HG02571 (cell line): Measurements from ENCODE around the gene TSPAN18.

Experiments
- ATAC-seq: cut with Tn5 transposase; IDR thresholded peaks from one replicate; pipeline ENCODE4 v1.9.1; 2021; ENCODE audit warnings: mild to moderate bottlenecking, moderate library complexity; ENCODE audit not compliant: unreplicated experiment

Gene TSPAN18

DNA sequence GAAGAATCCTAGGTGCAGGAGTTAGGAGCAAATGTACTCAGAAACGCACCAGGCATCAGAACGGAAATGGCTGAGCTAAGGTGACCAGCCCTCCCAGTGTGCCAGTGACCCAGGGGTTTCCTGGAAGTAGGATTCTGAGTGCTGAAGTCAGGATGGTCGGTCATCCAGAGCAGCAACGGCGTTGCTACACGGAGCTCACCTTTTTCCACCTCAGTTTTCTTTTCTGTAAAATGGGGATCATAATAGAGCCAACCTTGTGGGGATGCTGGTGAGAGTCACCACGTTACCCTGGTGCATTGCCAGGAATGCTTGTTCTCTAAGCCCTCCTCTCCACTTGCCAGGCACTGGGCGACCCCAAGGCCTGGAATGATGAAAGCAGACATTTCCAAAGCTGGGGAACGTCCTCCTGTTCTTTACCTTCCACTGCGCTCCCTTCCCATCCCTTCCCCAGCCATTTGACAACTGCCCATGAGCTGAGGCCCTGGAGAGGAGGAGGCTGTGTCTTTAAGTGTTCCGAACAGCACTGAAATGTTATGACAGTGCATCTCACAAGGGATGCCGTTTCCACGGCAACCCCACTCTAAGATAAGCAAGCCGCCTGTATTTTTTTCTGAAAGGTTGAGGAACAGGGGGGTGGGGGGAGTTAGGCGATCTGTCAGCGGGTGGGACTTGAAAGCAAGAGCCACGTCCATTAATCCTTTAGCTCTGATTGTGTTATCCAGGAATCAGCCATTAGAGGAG lies 66.8 kb downstream of the TSPAN18 start:
- no peak for ATAC-seq

DNA sequence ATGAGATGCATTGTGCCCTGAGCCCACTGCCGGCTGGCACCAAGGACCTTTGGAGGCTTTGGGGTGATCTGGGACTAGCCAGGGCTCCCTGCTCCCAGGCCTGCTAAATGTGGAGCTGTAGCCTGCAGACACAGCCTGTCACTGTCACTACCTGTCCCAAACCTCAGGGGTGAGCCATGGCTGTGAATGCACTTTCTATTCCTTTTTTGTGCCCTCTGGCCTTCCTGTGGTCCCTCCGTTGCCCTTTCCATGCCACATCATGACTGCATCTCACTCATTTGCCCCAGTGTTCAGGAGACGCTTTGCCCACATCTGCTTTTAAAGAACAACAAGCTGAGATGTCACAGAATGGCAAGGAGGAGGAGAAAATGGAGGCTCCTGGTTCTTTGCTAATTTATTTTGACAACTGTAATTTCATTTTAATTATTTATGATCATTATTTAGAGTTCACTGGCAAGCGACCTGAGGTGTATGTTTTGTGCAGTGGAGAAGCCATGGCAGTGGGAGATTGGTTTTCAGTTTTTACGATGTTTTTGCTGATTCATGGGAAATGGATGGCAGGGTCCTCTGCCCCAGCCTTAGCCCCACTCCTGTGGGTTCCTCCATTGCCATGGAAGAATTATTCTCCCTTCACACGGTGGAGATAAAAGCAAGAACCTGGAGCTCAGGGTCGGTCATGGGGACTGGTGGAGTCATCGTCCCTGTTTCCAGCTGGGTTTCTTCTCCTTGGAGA lies 69.2 kb downstream of the TSPAN18 start:
- no peak for ATAC-seq

DNA sequence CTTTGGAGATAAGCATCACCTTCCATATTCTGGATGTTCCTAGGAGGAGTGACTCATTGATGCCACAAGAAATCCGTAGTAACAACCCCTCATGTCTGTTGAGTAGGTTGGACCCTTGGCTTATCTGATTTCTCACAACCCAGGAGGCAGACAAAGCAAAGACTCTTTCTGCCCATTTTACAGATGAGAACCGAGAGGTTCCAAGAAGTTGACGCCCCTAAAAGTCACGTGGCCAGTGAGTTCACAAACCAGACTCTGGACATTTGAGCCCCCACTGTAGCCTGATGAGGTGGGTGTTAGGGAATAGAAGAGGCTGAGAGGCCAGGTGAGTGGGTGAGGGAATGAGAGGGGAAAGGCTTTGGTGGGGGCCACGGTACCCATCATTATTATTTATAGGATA lies 70.3 kb downstream of the TSPAN18 start:
- ATAC-seq = no peak

DNA sequence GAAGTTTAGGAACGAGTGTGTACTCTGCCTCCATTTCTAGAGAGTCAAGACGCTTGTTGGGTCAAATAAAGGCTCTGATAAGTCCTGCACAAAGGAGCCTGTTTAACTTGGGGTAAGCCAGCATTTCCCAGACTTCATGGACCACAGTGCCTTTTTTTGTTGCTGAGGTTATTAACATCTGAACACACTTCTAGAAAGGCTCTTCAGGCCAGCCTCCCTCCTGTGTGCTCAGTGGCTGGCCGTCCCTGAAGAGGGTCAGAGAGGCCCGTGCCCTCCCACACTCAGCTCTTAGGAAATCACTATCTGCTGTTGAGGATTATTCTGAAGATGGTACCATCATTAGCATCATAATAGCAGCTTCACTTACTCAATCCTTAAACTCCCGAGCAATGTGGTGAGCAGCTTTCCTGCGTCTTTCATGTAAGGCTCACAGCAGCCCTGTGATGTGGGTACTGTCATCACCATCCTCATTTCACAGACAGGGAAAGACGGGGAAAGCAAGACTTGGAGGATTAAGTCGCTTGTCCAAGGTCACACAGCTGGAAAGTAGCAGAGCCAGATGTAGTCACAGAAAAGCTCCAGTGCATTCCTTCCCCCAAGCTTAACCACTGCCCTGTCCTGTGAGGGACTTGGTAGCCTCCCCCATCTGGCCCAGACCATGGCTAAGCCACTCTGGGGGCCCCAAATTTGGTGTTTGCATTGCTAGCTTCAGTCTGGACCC lies 71.3 kb downstream of the TSPAN18 start:
- no peak for ATAC-seq

DNA sequence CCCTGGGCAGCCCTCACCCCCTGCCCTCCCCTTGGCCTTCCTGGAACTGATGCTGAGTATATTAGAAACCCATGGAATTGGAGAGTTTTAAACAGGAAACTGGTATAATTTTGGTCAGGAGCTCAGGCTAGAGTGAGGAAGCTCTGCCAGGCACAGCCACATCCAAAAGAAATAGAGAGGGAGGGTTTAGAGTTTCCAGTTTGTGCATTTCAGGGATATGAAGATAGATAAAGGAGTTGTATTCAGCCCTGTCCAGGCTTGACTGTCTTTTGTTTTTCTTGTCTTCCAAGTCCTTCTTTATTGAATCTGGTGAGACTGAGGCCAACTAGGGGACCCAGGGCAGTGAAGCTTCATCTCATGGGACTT lies 71.8 kb downstream of the TSPAN18 start:
- ATAC-seq = no peak

DNA sequence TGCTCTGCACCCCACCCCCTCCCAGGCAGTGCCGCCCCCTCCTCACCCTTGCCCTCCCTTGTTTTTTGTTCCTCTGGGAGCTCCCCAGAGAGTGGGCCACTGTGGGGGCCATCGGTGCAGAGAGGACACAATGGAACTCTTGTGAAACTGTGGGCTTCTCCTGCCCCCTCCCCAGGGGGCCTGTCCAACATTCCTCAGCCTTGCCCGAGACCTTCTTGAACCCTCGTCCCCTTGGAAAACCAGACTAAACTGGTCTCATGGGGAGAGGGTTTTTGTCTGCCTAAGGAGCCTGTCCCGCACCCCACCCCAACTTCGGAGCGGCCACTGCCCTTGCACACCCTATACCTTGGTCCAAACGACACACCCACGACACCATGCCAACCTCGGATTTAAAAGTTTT lies 72.2 kb downstream of the TSPAN18 start:
- no peak for ATAC-seq

DNA sequence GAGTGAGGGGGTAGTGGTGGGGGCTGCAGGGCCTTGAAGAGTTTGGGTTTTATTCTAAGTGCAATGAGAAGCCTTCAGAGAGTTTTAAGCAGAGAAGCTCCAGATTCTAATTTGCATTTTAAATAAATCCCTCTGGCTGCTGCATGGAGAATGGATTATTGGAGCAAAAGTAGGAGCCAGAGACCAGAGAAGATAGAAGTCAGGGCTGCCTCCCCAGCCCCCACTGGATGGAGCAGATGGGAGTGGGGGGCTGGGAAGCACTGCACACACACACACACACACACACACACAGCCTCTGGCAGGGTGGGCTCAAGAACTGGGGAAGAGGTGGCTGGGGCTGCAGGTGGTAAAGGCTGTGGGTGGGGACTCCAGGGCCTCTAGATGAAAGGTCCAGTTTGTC lies 75.6 kb downstream of the TSPAN18 start:
- no peak for ATAC-seq

DNA sequence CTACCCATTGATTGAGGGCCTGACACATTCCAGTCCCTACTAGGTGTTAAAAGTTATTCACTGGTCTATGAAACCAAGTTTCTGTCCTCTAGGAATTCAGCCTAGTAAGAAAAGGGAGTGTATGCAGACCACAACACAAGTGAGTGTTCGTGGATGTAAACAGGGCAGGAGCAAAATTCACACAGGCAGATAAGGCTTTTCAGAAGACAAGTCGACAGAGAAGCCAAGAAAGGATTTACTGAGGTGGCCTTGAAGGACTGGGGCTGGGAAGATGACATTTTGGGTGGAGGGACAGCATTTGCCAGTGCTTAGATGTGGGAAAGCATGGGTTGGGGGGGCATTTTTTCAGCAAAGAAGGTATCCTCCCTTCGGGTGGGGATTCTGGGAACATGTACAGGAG lies 76.2 kb downstream of the TSPAN18 start:
- no peak for ATAC-seq

DNA sequence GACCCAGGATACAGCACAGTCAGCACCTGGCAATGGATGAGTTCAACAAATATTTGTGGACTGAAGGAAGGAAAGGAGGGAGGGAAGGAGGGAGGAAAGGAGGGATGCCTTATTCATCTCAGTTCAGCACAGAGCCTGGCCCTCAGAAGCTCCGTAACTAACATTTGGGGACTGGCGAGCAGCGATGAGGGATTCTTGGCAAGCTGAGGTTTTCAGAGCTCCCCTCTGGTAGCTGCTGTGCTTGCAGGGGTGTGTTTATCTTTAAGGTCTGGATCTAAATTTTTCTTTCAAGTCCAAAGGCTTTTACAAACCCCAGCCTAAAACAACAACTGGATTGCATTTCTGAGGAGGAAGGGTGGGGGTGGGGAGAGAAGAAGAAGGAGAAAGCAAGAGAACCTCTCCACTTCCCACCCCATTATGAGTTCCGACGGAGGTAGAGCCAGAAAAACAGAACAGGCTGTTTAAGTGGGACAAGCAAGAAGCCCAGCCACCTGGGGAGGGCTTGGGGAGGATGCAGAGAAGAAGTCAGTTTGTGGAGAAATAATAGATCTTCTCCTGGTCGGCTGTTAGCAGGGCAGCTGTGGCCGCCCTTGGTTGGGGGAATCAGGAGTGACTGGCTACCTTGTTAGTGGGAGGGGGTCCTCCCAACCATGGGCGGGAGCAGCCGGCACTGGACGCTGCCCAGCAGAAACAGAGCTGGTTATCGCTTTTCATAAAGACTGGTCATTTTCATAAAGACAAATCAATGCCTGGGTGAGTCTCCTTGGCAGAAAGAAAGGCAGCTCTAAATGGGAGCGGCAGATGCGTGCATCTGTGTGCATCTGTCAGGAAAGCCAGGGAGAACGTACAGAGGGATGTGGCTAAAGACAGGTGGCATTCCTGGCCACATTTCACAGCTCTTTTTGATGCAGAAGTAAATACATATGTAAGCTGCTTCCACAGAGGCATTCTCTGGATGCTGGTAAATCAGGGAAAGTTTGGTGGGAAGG lies 78.0 kb downstream of the TSPAN18 start:
- no peak for ATAC-seq

DNA sequence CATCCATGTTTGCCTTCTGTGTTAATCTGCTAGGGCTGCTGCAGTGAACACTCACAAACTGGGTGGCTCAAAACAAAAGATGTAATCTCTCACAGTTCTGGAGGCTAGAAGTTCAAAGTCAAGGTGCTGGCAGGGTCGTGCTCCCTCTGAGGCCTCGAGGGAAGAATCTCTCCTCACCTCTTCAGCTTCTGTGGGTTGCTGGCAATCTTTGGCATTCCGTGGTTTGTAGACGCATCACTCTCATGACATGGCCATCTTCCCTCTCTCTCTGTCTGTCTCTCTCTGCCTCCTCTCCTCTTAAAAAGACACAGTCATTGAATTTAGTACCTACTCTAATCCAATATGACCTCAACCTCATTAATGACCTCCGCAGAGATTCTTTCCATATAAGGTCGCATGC lies 78.8 kb downstream of the TSPAN18 start:
- ATAC-seq = no peak

DNA sequence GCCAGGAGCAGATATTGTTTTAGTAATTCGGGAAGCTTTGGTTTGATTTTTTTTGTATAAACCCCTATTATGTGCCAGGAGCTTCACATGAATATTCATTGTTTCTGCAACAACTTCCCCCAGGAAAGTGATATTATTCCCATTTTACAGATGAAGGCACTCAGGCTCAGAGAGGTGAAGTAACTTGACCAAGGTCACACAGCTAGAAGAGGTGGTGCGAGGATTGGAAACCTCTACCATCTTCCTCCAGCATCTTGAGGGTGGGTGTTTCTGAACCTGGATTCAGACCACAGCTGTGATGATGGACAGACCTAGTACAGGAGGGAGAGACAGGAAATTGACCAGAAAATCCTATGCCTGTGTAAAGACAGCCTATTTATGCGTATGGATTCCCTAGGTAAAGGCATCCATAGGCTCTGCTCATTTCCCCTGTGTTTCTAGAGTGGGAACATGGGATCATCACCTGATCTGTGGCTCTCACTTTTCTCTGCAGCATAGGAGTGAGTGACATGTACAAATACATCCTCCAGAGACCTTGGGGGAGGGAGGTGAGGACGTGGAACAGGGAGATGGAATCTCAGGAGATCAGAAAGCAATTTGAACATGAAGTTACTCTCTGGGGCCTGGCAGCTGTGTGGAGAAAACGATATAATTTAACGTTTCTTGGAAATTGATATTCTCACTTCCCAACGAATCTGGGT lies 81.4 kb downstream of the TSPAN18 start:
- ATAC-seq = no peak

DNA sequence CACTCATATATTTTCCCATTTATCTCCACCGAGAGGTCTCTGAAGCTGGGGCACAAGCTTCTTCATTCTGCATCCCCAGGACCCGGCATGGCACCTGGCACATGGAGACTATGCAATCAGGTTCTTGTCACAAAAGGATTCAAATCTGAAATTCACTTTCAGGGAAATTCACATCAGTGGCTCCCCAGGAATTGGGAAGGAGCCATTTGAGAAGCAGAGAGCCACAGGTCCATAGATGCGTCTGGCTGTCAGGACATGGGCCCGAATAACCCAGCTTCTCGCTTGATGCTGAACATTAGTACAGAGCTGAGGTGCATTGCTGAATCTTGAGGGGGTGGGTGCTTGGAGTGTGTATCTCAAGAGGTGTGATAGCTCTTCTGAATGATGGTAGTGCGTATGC lies 82.5 kb downstream of the TSPAN18 start:
- no peak for ATAC-seq

DNA sequence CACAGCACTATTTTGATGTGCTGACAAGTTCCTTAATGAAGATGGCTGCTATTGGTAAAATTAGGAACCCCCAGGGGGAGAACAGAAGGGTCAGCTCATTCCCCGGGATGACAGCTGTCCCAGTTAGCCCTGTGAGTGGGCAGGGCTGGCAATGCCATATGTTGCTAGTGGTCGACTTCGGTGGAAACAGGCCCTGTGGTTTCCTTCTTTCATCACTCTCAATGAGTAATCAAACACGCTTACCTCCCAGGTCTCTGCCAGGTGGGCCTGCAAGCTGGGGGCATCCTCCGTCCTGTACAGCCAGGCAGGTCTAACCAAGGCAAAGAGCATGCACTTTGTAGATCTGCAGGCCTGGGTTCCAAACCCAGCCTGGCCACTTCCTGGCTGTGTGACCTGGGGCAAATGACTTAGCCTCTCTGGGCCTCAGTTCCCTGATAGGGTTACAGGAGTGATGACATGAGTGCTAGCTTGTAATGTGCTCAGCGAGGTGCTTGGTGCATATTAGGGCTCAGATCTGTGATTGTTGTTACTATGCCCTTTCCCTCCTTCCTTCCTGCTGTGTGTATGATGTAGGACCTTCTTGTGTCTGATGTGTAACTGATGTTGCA lies 85.2 kb downstream of the TSPAN18 start:
- ATAC-seq = no peak

DNA sequence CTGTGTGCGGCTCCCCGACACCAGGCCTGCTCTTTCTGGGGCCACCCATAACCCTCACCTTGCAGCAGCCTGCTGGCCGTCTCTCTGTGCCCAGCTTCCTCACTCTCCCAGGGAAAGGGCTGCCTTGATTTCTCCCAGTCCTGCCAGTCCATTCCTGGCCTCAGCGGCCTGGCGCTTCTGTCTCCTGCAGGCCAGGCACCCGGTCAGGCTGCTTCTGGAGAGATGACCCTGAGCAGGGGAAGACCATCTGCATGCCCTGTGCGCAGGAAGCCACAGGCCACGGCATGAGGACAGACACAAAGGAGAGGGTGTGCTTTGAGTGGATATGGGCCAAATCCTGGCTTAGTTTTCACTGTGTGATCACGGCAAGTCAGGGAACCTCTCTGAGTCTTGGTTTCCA lies 86.2 kb downstream of the TSPAN18 start:
- no peak for ATAC-seq

DNA sequence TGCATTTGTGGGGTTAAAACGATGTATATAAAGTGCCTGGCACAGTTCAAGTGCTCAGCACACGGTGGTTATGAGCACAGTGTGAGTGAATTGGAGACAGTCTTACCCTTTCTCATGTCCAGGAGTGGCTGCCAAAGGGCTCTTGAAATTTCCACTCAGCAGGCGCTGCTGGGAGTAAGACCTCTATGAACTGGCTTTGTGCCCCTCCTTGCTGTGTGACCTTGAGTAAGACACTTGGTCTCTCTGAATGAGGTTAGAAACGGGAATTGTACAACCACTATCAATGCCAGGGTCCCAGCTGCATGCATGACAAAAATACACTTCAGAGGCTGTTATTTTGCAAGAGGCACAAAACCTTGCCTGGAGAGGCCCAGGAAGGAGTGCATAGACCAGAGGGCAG lies 86.6 kb downstream of the TSPAN18 start:
- ATAC-seq = no peak

DNA sequence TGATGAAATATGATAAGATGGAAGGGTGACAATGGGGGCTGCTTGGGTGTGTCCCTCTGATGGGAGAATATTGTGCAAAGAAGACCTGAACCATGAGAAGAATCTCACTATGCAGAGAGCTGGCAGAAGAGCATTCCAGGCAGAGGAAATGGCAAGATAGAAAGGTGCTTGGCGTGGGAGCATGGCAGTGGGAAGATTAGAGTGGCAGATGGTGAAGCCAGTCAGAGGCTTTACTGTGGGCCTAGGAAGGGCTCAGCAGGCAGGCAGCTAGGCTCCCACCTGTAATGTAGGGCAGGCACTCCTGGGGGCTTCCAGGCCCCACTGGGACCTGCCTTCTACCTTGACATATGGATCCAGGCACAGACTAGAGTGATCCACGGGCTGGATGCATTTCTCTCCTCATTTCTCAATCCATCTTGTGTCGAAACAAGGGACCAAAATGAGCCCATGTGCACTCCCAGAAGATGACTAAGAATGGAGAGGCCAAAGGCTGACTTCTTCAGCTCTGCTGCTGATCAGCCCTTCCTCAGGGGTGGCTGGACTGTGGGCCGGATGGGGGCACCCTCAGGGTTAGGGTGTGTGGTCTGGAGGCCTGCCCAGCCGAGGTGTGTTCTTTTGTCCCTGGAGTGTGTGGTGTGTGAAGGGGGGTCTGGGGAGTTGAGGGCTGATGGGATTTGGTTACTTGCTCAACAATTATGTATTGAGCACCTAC lies 88.3 kb downstream of the TSPAN18 start:
- ATAC-seq = no peak

DNA sequence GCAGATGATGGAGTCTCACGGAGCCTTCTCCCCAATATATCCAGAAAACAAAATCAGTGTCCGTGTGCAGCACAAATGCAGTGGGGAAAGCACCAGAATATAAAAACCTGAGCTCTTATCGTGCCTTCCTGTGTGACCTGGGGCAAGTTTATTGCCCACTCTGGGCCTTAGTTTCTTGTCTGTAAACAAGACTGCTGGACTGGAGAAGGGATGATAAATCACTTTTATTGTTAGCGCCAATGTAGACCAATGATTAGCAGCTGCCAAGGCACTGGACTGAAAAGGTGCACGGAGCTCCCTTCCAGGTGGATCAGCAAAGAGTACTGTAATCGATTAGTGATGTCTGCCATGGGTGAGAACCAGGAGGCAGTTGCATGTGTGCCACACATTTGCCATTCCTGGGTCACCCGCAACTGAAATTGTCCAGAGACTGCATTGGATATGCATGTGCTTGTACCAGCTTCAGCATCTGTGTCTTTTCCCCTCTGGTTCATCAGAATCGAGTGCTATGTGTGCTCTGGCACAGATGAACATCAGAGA lies 89.2 kb downstream of the TSPAN18 start:
- no peak for ATAC-seq

DNA sequence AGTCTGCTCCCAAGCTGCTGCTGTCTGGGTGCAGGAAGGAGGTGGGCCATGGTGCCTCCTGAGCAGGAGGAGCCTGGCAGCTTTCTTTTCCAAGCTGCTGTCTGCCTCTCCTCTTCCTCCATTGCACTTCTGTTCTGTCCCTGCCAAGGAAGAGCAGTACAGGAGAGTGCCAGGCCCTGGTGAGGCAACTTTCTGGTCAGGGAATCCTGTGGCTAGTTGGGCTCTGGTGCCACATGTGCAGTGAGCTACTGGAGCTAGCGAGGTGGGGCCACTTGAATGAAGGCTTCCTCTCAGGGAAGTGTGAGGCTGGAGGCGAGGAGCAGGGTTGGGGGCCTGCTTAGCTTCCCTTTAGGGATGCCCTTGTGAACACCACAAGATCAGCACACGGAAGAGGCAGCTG lies 90.0 kb downstream of the TSPAN18 start:
- ATAC-seq = no peak
